SU-DHL-6 (cell line): Measurements from ENCODE around the gene CHCHD10.

Experiments
- H2AFZ ChIP-seq: fragments of 200-600 bp; sonication (generic); 2 replicates; pipeline ENCODE4 v1.6.1; 2014; ENCODE audit warnings: low read depth, mild to moderate bottlenecking, moderate library complexity, mixed read lengths, antibody characterized with exemption, low read length; ENCODE audit not compliant: severe bottlenecking
- H3F3A ChIP-seq: fragments of 200-600 bp; shearing (Covaris generic); 2 replicates; pipeline ENCODE4 v1.6.0; 2016; ENCODE audit warnings: antibody characterized with exemption, mild to moderate bottlenecking; ENCODE audit not compliant: insufficient read depth
- H3K27ac ChIP-seq: fragments of 200-600 bp; sonication (generic); 2 replicates; pipeline ENCODE4 v1.5.1; 2016; ENCODE audit warnings: low read depth, mild to moderate bottlenecking, low read length, moderate library complexity, mixed read lengths
- H3K27me3 ChIP-seq: fragments of 200-600 bp; sonication (generic), shearing (Covaris generic); 2 replicates; pipeline ENCODE4 v1.6.0; 2014; ENCODE audit warnings: mild to moderate bottlenecking, low read length
- H3K36me3 ChIP-seq: fragments of 200-600 bp; sonication (generic); 2 replicates; pipeline ENCODE4 v1.6.1; 2014; ENCODE audit warnings: mild to moderate bottlenecking, low read length, mixed read lengths
- H3K4me2 ChIP-seq: fragments of 300-600, 200-600 bp; shearing (Covaris generic), sonication (generic); 2 replicates; pipeline ENCODE4 v1.6.0; 2014; ENCODE audit warnings: low read length, low read depth, mild to moderate bottlenecking; ENCODE audit not compliant: poor library complexity, severe bottlenecking
- H3K4me3 ChIP-seq: fragments of 200-600 bp; sonication (generic); 2 replicates; pipeline ENCODE4 v1.5.1; 2014; ENCODE audit warnings: antibody characterized with exemption, low read length, mild to moderate bottlenecking, mixed read lengths; ENCODE audit not compliant: insufficient read depth, poor library complexity, severe bottlenecking
- H3K79me2 ChIP-seq: fragments of 200-600 bp; sonication (generic); 2 replicates; pipeline ENCODE4 v1.6.1; 2014; ENCODE audit warnings: mild to moderate bottlenecking, low read length, moderate library complexity; ENCODE audit not compliant: insufficient read depth
- H3K9ac ChIP-seq: fragments of 200-600 bp; sonication (generic); 2 replicates; pipeline ENCODE4 v1.7.0; 2014; ENCODE audit warnings: mild to moderate bottlenecking, low read length
- H3K9me2 ChIP-seq: fragments of 200-600 bp; sonication (generic); replicated peaks from 2 replicates; pipeline ENCODE4 v1.6.1; 2014; ENCODE audit warnings: low read length; ENCODE audit not compliant: insufficient read depth
- H3K9me3 ChIP-seq: fragments of 200-600 bp; sonication (generic); 2 replicates; pipeline ENCODE4 v1.6.1; 2014; ENCODE audit warnings: low read length, mixed read lengths; ENCODE audit not compliant: insufficient read depth
- H4K20me1 ChIP-seq: fragments of 200-600 bp; sonication (generic); 2 replicates; pipeline ENCODE4 v1.6.1; 2014; ENCODE audit warnings: low read depth, mild to moderate bottlenecking, antibody characterized with exemption, low read length, moderate library complexity, mixed read lengths
- EZH2phosphoT487 ChIP-seq: fragments of 200-600 bp; sonication (generic), shearing (Covaris generic); conservative IDR thresholded peaks from 2 replicates; pipeline ENCODE4 v1.6.1; 2018; ENCODE audit warnings: mild to moderate bottlenecking, antibody characterized with exemption, low read length, moderate library complexity, mixed read lengths
- TF ChIP-seq, protein P1 (sequence below): fragments of 200-600 bp; sonication (generic); IDR thresholded peaks from one replicate; pipeline ENCODE4 v1.5.1; 2017; ENCODE audit warnings: antibody characterized with exemption, mild to moderate bottlenecking, low read length, moderate library complexity; ENCODE audit not compliant: insufficient read depth, poor library complexity, severe bottlenecking

Gene CHCHD10

DNA sequence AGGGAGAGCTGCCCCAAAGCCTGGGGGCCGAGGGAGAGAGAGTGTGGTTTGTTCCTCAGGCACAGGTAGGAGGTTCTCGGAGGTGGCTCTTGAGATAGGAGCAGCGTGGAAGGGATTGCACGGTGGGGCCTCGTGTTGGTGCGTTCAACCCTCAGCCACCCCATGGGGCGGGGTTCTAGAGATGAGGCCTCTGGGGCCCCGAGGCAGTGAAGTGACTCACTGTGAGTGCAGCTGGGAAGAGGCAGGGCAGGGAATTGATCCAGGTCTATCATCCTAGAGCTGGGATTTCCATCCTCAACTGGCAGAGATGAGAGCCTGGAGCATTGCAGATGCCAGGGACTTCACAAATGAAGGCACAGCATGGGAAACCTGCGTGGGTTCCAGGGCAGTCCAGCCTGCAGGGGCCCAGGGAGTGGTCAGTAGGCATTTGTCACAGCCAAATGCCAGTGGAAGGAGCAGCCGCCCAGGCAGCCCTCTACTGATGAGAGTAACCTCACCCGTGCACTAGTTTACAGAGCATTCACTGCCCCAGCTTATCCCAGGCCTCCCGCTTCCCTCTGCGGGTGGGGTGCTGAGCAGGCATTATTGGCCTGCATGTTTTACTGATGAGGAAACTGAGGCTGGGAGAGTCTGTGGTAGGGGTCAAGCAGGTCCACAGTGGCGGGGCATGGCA lies 13.9 kb upstream of the CHCHD10 start:
- no peak for TF ChIP-seq EZH2phosphoT487
- TF ChIP-seq, protein P1, sequence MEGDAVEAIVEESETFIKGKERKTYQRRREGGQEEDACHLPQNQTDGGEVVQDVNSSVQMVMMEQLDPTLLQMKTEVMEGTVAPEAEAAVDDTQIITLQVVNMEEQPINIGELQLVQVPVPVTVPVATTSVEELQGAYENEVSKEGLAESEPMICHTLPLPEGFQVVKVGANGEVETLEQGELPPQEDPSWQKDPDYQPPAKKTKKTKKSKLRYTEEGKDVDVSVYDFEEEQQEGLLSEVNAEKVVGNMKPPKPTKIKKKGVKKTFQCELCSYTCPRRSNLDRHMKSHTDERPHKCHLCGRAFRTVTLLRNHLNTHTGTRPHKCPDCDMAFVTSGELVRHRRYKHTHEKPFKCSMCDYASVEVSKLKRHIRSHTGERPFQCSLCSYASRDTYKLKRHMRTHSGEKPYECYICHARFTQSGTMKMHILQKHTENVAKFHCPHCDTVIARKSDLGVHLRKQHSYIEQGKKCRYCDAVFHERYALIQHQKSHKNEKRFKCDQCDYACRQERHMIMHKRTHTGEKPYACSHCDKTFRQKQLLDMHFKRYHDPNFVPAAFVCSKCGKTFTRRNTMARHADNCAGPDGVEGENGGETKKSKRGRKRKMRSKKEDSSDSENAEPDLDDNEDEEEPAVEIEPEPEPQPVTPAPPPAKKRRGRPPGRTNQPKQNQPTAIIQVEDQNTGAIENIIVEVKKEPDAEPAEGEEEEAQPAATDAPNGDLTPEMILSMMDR: no peak

GRCh38 chr22:23781065-23781464 lies 13.3 kb upstream of the CHCHD10 start:
- no peak overlapping the region for H3K9ac ChIP-seq
- no peaks in the 10 kb centered on the region for H3K79me2 ChIP-seq
- H3K9me3 ChIP-seq: no peaks in the 10 kb centered on the region
- no peaks in the 10 kb centered on the region for H4K20me1 ChIP-seq
- H3K4me2 ChIP-seq: no peak overlapping the region
- TF ChIP-seq, protein P1: no peak
- TF ChIP-seq EZH2phosphoT487: no peak
- no peak overlapping the region for H2AFZ ChIP-seq
- H3K9me2 ChIP-seq: no peaks in the 10 kb centered on the region
- H3F3A ChIP-seq: no peaks in the 10 kb centered on the region
- H3K27ac ChIP-seq: no peak overlapping the region
- no peaks in the 10 kb centered on the region for H3K27me3 ChIP-seq
- H3K36me3 ChIP-seq: no peaks in the 10 kb centered on the region
- no peak overlapping the region for H3K4me3 ChIP-seq

More for the DNA sequence above, 13.9 kb upstream of the CHCHD10 start:
- no peaks in the 10 kb centered on the region for H3K36me3 ChIP-seq
- no peak overlapping the region for H3K27ac ChIP-seq
- no peak overlapping the region for H3K9ac ChIP-seq
- H2AFZ ChIP-seq: no peak overlapping the region
- H3K79me2 ChIP-seq: no peaks in the 10 kb centered on the region
- H4K20me1 ChIP-seq: no peaks in the 10 kb centered on the region
- H3F3A ChIP-seq: no peaks in the 10 kb centered on the region; the same call in 1 of the 2 replicates
- H3K9me2 ChIP-seq: no peaks in the 10 kb centered on the region
- no peak overlapping the region for H3K4me2 ChIP-seq
- no peaks in the 10 kb centered on the region for H3K9me3 ChIP-seq
- no peaks in the 10 kb centered on the region for H3K27me3 ChIP-seq
- no peak overlapping the region for H3K4me3 ChIP-seq

DNA sequence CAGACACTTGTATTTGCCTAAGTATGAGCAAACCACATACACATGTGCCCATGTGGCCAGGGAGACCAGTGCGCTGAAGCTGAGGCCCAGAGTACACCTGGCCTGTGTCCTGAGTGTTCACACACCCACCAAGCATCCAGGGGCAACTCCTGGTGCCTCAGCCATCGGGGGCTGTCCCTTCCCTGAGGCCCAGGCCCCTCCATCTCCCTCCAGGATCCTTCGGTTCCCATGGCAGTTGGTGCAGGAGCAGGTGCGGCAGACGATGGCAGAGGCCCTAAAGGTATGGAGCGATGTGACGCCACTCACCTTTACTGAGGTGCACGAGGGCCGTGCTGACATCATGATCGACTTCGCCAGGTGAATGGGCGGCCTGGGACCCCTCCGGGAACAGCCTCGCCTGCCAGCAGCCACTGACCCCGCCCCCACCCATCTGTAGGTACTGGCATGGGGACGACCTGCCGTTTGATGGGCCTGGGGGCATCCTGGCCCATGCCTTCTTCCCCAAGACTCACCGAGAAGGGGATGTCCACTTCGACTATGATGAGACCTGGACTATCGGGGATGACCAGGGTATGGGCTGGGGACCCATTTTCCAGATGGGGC lies 12.5 kb upstream of the CHCHD10 start:
- no peak for TF ChIP-seq EZH2phosphoT487
- TF ChIP-seq, protein P1: no peak
- H2AFZ ChIP-seq: no peak overlapping the region
- H3K4me2 ChIP-seq: no peak overlapping the region
- no peaks in the 10 kb centered on the region for H3K79me2 ChIP-seq
- no peak overlapping the region for H3K4me3 ChIP-seq
- H3F3A ChIP-seq: no peaks in the 10 kb centered on the region
- H3K36me3 ChIP-seq: no peaks in the 10 kb centered on the region
- H3K9ac ChIP-seq: no peak overlapping the region
- H3K9me3 ChIP-seq: no peaks in the 10 kb centered on the region
- no peaks in the 10 kb centered on the region for H4K20me1 ChIP-seq
- no peaks in the 10 kb centered on the region for H3K9me2 ChIP-seq
- H3K27me3 ChIP-seq: no peaks in the 10 kb centered on the region
- no peak overlapping the region for H3K27ac ChIP-seq
